DOHH2 (cell line): Measurements from ENCODE around the gene ATP13A3.

Experiments
- CTCF ChIP-seq: fragments of 200-600 bp; sonication (generic); IDR thresholded peaks from one replicate; pipeline ENCODE4 v1.5.1; 2014; ENCODE audit warnings: antibody characterized with exemption, mild to moderate bottlenecking, low read depth, low read length; ENCODE audit not compliant: poor library complexity, severe bottlenecking
- EZH2phosphoT487 ChIP-seq: fragments of 200-600 bp; sonication (generic); IDR thresholded peaks from 2 replicates; pipeline ENCODE4 v1.6.1; 2017; ENCODE audit warnings: borderline replicate concordance, mild to moderate bottlenecking, antibody characterized with exemption, low read length, moderate library complexity, mixed read lengths

- TF ChIP-seq CTCF (no peak), EZH2phosphoT487 (no peak)
Observed at GRCh38 chr3:194387926-194388418, 98.8 kb downstream of the ATP13A3 start.
